ENCODE data around the gene ADAMTSL2. TPM values are rescaled to one million over a fixed set of nuclear protein-coding genes. Genes with fewer than 3 reads are reported as not detected.

The ADAMTSL2 gene
- total and polyA plus RNA-seq, 2 donors (not counting 1 experiment from before 2014, with no cell fraction given) = under 0.01 to 0.09 TPM

DNA sequence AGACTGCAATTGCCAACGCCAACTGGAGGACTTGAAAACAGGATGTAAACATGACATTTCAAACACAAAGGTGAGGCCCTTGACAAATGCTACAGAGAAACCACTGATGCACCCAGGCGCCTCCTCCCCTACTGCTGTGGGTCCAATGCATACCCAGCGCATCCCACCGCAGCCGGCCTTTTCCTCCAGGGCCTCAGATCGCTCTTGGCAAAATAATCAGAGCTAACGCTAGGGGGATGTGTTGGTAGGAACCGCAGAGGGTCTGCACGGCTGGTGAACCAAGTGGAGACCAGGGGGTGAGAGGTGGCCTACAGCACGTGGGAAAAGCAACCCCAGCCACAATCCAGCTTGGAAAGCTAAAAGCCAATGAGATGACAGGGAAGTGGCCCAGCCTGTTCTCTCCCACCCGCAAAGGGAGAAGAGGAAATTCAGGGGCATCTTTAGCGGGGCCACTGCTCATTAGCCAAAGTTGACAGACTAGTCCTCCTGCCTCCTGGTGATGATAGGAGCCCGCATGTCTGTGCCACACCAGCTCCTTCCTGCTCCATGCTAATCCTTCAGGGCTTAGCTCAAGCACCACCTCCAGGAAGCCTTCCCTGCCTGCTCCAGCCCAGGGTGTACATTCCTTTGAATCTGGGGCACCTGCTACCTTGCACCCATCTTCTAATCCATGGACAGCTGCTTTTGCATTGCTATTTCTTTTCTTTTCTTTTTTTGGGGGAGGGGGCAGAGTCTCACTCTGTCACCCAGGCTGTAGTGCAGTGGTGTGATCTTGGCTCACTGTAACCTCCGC, 68.8 kb downstream of the ADAMTSL2 start:
- H3K9ac ChIP-seq (ENCODE audit: insufficient read depth, low read length) = no peak overlapping the region
- H2AFZ ChIP-seq (ENCODE audit: low read length) = no peak overlapping the region
- H3K4me1 ChIP-seq (ENCODE audit: control insufficient read depth, extremely low read depth, insufficient read depth, low read length) = no peaks in the 10 kb centered on the region
- no peak overlapping the region for H3K27ac ChIP-seq (ENCODE audit: insufficient read depth, low read length)
- H3K36me3 ChIP-seq (ENCODE audit: control insufficient read depth, insufficient read depth, low read length) = no peaks in the 10 kb centered on the region
- H3K4me2 ChIP-seq (ENCODE audit: extremely low read depth, insufficient read depth, low read length) = no peak overlapping the region
- no peak for DNase-seq (ENCODE audit: low read depth in 2 of 2)
- H3K27me3 ChIP-seq (ENCODE audit: control insufficient read depth, insufficient read depth, low read length) = peaks cover 2% of the 10 kb centered on the region
- no peaks in the 10 kb centered on the region for H3K9me3 ChIP-seq (ENCODE audit: control insufficient read depth, insufficient read depth, low read depth, low read length)
- TF ChIP-seq EZH2 (IDR thresholded peaks at IDR 0.05; ENCODE audit: low read length, missing control alignments) = no peak
- TF ChIP-seq, protein P1, sequence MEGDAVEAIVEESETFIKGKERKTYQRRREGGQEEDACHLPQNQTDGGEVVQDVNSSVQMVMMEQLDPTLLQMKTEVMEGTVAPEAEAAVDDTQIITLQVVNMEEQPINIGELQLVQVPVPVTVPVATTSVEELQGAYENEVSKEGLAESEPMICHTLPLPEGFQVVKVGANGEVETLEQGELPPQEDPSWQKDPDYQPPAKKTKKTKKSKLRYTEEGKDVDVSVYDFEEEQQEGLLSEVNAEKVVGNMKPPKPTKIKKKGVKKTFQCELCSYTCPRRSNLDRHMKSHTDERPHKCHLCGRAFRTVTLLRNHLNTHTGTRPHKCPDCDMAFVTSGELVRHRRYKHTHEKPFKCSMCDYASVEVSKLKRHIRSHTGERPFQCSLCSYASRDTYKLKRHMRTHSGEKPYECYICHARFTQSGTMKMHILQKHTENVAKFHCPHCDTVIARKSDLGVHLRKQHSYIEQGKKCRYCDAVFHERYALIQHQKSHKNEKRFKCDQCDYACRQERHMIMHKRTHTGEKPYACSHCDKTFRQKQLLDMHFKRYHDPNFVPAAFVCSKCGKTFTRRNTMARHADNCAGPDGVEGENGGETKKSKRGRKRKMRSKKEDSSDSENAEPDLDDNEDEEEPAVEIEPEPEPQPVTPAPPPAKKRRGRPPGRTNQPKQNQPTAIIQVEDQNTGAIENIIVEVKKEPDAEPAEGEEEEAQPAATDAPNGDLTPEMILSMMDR (conservative IDR thresholded peaks at IDR 0.05 in 1 of 2, IDR thresholded peaks at IDR 0.05 in 1 of 2; ENCODE audit: low read depth in 1 of 2, low read length in 2 of 2) = no peak
- no peaks in the 10 kb centered on the region for H4K20me1 ChIP-seq (ENCODE audit: control insufficient read depth, extremely low read depth, insufficient read depth, low read length)
- no peak overlapping the region for H3K4me3 ChIP-seq (replicated peaks in 1 of 4; ENCODE audit: control extremely low read depth in 1 of 4, insufficient read depth in 1 of 4, low read depth in 3 of 4, low read length in 4 of 4)
- no peaks in the 10 kb centered on the region for H3K79me2 ChIP-seq (ENCODE audit: control insufficient read depth, insufficient read depth, low read length)

DNA sequence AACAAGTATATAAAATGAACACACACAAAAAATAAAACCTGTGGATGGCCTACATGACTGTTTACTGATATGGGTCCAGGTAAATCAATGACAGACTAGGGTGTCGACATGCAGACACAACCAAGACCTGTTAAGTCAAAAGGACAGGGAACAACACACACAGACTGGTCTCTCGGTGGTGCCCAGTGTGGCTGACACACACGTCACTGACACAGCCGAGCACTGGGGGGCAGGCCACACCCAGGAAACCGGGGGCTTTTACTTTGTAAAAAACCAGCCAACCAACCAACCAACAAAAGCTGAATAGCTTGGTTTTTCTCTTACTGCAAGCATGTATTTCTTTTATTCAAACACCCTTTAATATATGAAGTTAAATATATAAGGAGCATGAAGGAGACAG, 69.7 kb downstream of the ADAMTSL2 start:
- H3K9ac ChIP-seq (ENCODE audit: insufficient read depth, low read length) = no peak overlapping the region
- no peak overlapping the region for H3K27ac ChIP-seq (ENCODE audit: insufficient read depth, low read length)
- peaks cover 5% of the 10 kb centered on the region for H3K27me3 ChIP-seq (ENCODE audit: control insufficient read depth, insufficient read depth, low read length)
- no peak for TF ChIP-seq EZH2 (IDR thresholded peaks at IDR 0.05; ENCODE audit: low read length, missing control alignments)
- TF ChIP-seq, protein P1 (conservative IDR thresholded peaks at IDR 0.05 in 1 of 2, IDR thresholded peaks at IDR 0.05 in 1 of 2; ENCODE audit: low read depth in 1 of 2, low read length in 2 of 2) = no peak
- DNase-seq (ENCODE audit: low read depth in 2 of 2) = no peak
- H4K20me1 ChIP-seq (ENCODE audit: control insufficient read depth, extremely low read depth, insufficient read depth, low read length) = no peaks in the 10 kb centered on the region
- no peak overlapping the region for H3K4me3 ChIP-seq (replicated peaks in 1 of 4; ENCODE audit: control extremely low read depth in 1 of 4, insufficient read depth in 1 of 4, low read depth in 3 of 4, low read length in 4 of 4)
- H3K79me2 ChIP-seq (ENCODE audit: control insufficient read depth, insufficient read depth, low read length) = no peaks in the 10 kb centered on the region
- no peaks in the 10 kb centered on the region for H3K9me3 ChIP-seq (ENCODE audit: control insufficient read depth, insufficient read depth, low read depth, low read length)
- no peak overlapping the region for H3K4me2 ChIP-seq (ENCODE audit: extremely low read depth, insufficient read depth, low read length)
- H3K36me3 ChIP-seq (ENCODE audit: control insufficient read depth, insufficient read depth, low read length) = no peaks in the 10 kb centered on the region
- H3K4me1 ChIP-seq (ENCODE audit: control insufficient read depth, extremely low read depth, insufficient read depth, low read length) = no peaks in the 10 kb centered on the region
- no peak overlapping the region for H2AFZ ChIP-seq (ENCODE audit: low read length)

DNA sequence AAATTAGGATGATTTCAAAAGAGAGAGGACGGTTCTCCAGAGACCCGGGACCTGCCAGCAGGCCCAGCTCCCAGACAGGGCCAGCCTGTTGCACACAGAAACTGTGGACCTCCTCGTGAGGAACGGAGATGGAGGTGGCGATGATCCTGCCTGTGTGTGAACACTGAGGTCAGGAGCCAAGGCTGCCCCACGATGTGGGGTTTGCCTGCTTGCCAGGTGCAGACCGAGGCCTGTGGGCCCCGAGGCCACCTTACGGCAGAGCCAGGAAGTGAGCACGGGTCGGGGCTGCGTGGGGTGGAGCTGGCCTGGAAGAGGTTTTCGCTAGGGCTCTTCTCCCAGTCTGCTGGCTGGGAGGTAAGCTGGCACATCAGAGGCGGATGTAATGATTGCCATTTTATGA, 70.4 kb downstream of the ADAMTSL2 start:
- H3K4me1 ChIP-seq (ENCODE audit: control insufficient read depth, extremely low read depth, insufficient read depth, low read length) = no peaks in the 10 kb centered on the region
- H3K4me3 ChIP-seq (replicated peaks in 1 of 4; ENCODE audit: control extremely low read depth in 1 of 4, insufficient read depth in 1 of 4, low read depth in 3 of 4, low read length in 4 of 4) = no peak overlapping the region
- no peak overlapping the region for H2AFZ ChIP-seq (ENCODE audit: low read length)
- H3K27me3 ChIP-seq (ENCODE audit: control insufficient read depth, insufficient read depth, low read length) = peaks cover 5% of the 10 kb centered on the region
- no peak overlapping the region for H3K27ac ChIP-seq (ENCODE audit: insufficient read depth, low read length)
- H3K9me3 ChIP-seq (ENCODE audit: control insufficient read depth, insufficient read depth, low read depth, low read length) = no peaks in the 10 kb centered on the region
- no peaks in the 10 kb centered on the region for H3K36me3 ChIP-seq (ENCODE audit: control insufficient read depth, insufficient read depth, low read length)
- H3K79me2 ChIP-seq (ENCODE audit: control insufficient read depth, insufficient read depth, low read length) = no peaks in the 10 kb centered on the region
- H3K4me2 ChIP-seq (ENCODE audit: extremely low read depth, insufficient read depth, low read length) = no peak overlapping the region
- TF ChIP-seq EZH2 (IDR thresholded peaks at IDR 0.05; ENCODE audit: low read length, missing control alignments) = no peak
- TF ChIP-seq, protein P1 (conservative IDR thresholded peaks at IDR 0.05 in 1 of 2, IDR thresholded peaks at IDR 0.05 in 1 of 2; ENCODE audit: low read depth in 1 of 2, low read length in 2 of 2) = no peak
- no peak overlapping the region for H3K9ac ChIP-seq (ENCODE audit: insufficient read depth, low read length)
- DNase-seq (ENCODE audit: low read depth in 2 of 2) = no peak
- no peaks in the 10 kb centered on the region for H4K20me1 ChIP-seq (ENCODE audit: control insufficient read depth, extremely low read depth, insufficient read depth, low read length)
